GM19035 (cell line): Measurements from ENCODE around the gene FILIP1.

Experiments used
- ATAC-seq: cut with Tn5 transposase; IDR thresholded peaks from one replicate; pipeline ENCODE4 v1.9.1; 2021; ENCODE audit not compliant: unreplicated experiment

FILIP1 gene

GRCh38 chr6:75272145-75272840, 221.3 kb downstream of the FILIP1 start:
- ATAC-seq, result no peak

- ATAC-seq, result no peak
These were observed 224.6 kb downstream of the FILIP1 start for GRCh38 chr6:75268988-75269354.

- ATAC-seq, result no peak
These were observed 225.2 kb downstream of the FILIP1 start for GRCh38 chr6:75268121-75268987.

GRCh38 chr6:75267461-75267860, 226.1 kb downstream of the FILIP1 start:
- ATAC-seq, result no peak

DNA sequence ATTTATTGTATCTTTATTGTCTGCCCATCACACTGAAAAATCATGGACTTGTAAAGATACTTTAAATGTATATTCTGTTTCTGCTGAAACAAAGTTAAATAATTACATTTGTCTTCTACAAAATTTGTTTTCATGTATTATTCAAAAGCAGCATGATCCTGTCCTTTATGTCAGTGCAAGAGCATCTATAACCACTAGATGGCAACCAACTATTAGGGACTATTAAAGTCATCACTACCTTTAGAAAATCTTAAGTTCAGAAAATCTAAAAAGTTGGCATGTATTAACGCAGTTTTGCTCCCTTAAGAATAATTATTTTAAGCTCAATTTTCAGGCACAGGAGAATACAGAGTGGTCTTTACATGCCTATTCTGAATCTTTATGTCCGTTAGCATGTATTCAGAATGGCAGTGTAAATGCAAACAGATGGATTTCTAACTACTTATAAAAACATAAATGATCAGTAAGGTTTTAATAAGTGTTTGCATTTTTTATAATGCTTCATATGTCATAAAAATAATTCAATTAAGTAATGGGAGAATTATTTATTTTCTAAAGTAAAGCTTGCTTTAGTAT, 226.8 kb downstream of the FILIP1 start:
- ATAC-seq, result peak; percentile 81

DNA sequence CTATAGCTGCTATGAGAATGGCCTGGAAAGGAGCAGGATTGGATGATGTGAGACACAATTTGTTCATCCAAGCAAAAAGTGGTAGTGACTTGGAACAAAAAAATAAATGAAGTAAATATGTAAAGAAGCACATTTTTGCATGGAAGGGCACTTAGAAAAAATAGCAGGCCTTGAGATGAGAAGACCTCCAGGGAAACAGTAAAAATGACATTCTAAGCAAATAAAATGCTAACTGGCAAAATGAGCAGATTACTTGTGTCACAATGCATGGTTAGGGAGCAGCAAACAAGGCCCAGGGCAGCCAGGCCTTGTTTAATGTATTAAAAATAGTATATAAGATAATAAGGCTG, 230.2 kb downstream of the FILIP1 start:
- no peak for ATAC-seq

DNA sequence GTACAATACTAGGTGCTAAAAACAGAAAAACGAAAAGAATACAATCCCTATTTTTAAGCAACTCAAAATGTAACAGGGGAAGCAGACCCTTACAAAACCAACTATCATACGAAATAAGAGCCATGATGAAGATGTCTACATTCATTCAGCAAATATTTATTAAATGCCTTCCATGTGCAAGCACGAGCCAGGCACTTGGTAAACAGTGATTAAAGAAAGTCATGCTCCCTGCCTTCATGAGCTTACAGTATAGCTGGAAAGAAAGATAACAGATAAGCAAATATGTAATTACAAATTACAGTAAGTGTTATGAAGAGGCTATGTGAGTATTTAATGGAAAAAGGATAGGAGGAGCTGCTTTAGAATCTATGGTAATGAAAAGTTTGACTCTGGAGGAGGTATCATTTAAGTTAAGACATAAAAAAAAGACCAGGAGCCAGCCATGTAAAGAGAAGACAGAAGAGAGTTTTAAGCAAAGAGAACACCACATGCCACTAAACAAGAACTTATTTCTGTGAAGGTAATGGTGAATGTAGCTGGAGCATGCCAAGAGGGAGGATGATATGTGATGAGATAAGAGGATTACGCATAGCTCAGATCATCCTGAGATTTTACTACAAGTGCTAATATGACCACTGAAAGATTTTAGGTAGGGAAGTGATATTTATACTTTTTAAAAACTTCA, 230.7 kb downstream of the FILIP1 start:
- no peak for ATAC-seq

- ATAC-seq, result no peak
These were observed 232.3 kb downstream of the FILIP1 start for GRCh38 chr6:75261299-75261698.

DNA sequence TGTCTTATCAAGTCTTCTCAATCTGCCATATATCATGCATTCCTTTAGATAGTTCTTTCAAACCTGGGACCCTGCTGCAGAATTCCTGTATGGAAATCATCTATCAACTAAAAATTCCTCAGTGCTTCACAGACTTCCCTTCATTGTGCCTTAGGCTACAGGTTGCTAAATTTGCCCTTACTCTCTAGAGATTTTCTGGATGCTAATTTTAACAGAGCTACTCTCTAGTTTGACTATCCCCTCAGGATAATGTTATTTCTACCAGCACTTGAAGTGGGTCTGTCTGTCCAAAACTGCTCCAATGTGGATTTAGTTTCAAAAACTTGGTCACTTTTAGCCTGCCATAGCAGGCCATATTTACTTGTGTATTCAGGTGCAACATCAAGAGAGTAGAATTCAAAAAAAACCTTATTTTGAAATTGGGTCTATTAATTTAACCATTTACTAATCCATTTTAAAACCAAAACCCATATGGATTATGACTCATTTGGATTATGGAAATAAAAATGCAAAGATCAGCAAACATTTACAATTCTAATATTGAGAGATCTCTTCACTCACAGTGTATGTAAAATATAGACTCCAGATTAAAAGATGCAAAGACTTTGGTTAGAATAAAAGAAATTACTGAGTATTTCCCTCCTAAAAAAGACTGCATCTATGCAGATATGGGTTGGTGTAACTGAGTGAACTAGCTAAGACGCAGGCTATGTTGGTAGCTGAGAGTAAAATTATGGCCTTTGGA, 236.1 kb downstream of the FILIP1 start:
- no peak for ATAC-seq

DNA sequence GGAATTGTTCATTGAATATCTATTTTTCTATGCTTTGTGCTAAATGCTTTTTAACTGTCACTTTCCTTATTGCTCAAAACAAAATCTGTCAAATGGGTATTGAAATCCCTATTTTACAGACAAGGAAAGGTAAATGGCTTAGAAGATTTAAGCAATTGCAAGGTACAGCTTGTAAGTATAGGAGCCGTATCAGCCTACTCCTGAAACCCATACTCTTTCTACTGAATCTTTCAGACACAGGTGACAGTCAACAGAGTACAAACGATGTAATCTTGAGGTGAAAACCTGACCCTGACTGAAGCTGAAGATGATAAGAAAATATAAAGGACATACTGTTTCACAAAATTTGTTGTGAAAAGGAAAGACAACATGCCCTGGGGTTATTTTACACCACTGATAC, 243.0 kb downstream of the FILIP1 start:
- no peak for ATAC-seq

GRCh38 chr6:75249837-75250236, 243.8 kb downstream of the FILIP1 start:
- ATAC-seq, result no peak

DNA sequence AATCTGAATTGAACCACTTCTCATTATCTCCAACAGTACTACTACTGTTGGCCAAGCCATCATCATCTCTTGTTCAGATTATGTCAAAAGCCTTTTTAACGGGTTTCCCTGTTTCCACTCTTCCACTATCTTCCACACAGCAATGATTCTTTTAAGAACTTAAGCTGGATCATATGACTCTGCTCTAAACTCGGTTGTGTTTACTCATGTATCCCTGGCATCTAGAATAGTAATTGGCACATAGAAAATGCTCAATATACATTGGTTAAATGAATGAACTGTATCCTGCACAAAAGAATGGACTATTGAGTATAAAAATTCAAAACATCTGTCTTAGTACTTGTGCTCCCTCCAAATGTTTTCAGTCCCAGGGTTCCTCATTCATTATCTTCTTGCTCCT, 247.2 kb downstream of the FILIP1 start:
- no peak for ATAC-seq

- peak; percentile 22 for ATAC-seq
These were observed 249.5 kb downstream of the FILIP1 start for GRCh38 chr6:75244063-75244584.

DNA sequence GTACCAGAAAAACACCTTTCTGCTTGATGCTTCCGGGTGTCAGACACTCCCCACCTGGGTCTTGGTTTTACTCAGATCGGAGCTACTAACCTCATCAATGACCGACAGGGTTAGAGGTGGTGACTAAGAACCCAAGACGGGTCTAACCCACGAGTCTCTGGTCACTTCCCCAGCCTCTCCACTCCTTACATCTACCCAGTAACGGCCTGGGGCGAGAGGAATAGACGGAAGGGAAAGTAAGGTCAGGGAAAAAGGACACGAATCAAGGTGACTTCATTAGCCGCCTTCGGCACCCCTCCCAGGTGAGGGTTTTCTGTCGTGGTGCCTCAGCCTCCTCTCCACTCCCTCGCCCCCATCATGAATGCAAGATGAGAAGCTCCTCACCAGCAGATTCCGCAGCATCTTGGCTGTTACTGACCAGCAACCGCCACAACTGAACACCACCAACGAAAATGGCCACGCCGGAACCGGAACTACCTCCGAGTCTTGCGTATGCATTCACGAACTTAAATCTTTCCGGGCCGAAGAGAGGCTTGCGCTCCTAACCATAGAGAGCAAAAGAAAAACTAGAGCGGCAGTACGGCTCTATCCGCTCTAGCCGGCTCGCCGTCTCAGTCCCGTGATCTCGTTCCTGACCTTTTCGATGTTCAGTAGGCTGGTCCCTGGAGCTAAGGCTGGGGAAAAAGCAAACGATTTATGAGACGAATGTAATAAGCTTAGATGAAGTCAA, 250.1 kb downstream of the FILIP1 start, which contains the start of gene COX7A2:
COX7A2 (minus strand) TSS at position 469 of the 730 bp plus-strand sequence; CDS start at position 402, 67 bp downstream.
- peak; percentile 95 for ATAC-seq
